GM20000 (cell line): ENCODE measurements around the gene SYK.
A peak's percentile ranks its signal among the peaks of the same experiment; 100 is the strongest.

ENCODE experiments used
- DNase-seq: peaks from one replicate; pipeline ENCODE4 v3.0.0; 2012; ENCODE audit warnings: low spot score
- TF ChIP-seq, protein P1 (sequence below): IDR thresholded peaks from 2 replicates; pipeline ENCODE4 v1.5.1; 2012; ENCODE audit warnings: mild to moderate bottlenecking, control low read depth; ENCODE audit errors: extremely low read depth, missing control alignments

SYK gene

DNA sequence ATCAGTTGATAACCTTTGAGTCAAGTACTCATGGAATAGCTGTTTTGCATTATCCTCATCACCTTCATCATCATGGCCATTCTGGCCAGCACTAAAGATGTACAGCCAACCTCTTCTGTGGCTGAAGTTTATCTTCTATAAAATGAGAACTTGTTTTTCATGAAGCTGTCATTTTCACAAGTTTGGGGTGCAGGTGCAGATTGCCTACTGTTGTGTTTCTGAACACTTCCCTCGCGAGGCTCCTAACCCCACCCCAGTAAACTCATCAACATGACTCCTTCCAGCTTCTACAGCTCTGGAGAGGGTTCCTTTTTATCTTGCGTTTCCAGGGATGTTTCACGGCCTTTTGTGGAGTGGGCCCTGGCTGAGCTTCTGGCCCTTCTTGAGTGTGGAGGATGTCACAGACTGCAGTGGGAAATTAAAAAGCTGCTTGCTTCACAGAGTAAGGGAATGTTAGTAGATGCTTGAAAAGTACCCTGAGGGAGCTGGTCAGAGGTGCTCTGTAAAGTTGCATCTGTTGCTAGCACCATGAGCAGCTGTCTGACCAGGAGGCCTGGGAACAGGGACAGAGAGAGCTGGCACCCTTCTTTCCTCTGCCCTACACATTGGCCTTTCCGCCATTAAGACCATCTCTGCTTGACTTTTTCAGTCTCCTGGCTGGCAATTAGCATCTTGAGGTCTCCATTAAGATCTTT, 24.9 kb downstream of the SYK start:
- DNase-seq = no peak
- TF ChIP-seq, protein P1, sequence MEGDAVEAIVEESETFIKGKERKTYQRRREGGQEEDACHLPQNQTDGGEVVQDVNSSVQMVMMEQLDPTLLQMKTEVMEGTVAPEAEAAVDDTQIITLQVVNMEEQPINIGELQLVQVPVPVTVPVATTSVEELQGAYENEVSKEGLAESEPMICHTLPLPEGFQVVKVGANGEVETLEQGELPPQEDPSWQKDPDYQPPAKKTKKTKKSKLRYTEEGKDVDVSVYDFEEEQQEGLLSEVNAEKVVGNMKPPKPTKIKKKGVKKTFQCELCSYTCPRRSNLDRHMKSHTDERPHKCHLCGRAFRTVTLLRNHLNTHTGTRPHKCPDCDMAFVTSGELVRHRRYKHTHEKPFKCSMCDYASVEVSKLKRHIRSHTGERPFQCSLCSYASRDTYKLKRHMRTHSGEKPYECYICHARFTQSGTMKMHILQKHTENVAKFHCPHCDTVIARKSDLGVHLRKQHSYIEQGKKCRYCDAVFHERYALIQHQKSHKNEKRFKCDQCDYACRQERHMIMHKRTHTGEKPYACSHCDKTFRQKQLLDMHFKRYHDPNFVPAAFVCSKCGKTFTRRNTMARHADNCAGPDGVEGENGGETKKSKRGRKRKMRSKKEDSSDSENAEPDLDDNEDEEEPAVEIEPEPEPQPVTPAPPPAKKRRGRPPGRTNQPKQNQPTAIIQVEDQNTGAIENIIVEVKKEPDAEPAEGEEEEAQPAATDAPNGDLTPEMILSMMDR = no peak

DNA sequence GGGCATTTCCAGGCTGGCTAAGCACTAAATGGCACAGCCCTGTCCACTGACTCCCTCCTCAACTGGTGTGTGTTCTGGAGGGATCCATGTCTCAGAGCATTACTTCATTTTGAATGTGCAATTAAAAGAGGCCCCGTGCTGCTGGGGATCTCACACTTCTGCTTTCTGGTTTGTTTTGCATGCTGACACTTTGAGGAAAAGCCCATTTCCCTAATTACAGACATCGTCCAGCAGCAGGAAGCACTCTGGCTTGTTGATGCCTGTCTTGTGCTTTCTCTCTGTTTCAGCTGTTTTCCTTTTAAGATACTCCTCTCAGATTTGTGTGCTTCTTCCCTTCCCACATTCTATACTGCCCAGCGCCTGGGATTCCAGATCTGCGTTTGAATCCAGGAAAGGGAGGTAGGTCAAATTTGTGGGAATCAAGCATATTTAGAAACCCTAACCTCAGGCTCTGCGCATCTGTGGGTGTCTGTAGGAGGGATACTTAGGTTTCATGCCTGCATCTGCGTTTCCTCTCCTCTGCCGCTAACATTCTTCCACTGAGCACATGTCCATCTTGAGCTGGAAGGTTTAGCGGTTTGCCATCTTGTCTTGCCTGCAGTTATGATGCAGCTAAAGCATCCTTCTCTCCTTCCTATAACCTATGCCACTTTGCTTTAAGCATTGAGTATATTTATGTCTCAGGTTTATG, 25.7 kb downstream of the SYK start:
- peak; percentile 46 for DNase-seq
- TF ChIP-seq, protein P1 = no peak

DNA sequence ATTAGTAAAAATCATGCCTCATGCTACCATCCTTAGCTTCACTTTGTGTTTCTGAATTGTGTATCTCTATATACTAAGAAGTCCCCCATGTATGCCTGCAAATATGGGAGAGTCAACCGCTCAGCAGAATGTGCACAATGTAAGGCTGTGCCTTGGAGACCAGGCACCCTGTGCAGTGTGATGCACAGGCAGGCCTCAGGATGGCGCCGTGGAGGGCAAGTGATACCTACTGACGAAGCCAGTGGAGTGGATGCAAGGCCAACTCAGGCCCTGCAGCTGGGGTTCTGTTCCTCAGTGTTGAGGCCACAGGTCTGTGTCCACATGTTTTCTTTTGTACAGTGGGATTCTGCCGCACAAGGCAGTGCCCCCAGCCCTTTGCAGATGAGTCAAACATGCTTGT, 28.4 kb downstream of the SYK start:
- TF ChIP-seq, protein P1 = no peak
- DNase-seq = no peak

DNA sequence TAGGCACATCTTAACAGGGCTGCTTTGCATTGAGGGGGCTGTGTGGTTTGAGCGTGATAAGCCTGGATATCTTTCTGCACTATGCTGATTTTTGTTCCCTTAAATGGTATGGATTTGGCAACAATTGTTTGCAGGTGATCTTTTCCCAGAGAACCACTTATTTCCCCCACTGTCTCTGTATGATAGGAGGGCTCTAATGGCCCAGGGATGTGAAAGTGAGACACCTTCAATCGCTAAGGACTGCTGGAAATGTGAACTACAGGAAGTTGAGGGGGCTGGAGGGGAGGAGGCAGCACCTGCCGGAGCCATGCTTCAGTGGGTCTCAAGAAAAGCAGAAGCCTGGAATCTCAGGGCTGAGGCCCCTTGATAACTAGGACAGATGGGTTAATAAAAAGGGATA, 29.4 kb downstream of the SYK start:
- no peak for DNase-seq
- TF ChIP-seq, protein P1 = no peak

DNA sequence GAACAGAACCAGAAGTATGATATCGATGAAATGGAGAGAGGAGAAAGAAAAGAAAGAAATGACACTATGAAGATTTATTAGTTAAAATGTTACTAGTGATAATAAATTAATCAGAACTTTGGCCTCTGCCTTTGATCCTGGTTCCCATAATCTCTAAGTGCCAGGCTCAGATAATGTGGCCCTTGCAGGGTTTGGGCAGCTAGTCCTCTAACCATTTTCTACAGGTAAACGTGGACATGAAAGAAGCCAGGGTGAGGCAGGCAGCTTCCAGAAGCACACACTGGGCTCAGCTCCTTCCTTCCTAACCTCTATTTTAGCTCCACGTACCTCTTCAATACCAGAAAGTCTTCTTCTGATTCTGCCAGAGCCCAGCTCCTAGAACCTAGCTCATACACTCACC, 30.6 kb downstream of the SYK start:
- TF ChIP-seq, protein P1 = no peak
- no peak for DNase-seq

DNA sequence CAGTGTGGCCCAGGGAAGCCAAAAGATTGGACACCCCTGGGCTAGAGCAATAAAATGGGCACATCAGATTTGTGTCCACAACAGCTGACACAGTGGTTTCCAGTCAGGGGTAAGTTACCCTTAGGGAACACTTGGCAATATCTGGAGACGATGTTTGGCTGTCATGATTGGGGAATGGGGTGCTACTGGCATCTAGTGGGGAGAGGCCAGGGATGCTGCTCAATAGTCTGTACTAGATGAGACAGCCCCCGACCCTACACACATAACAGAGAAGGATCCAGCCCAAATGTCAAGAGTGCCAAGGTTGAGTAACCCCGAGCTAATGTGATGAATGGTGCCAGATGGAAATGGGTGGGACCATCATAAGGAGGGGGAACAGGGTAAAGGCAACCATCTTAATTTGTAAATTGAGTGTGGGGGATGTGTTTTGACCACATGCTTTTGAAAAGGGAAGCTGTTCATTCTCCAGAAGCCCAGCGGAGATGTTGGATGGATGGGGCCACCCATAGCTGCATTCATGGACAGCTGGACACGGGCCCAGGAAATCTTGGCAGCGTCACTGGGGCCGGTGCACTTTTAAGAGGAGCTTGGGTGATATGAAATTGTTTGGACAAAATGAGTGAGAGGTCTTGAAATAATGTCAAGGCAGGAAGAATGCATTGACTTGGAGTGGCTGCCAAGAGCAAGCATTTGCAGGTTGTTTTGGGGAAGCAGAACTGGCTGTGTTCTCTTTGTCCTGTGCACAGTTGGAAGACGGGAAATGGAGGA, 33.4 kb downstream of the SYK start:
- DNase-seq = no peak
- TF ChIP-seq, protein P1 = no peak
